GM12801 (cell line): ENCODE data around the gene STUB1.

Experiments
- TF ChIP-seq, protein P1 (sequence below): IDR thresholded peaks from one replicate; pipeline ENCODE4 v1.5.1; 2011; ENCODE audit warnings: control low read depth; ENCODE audit not compliant: insufficient read length; ENCODE audit errors: extremely low read depth

STUB1 gene

GRCh38 chr16:674968-675883 lies 5.0 kb upstream of the STUB1 start, which contains the start of gene RHBDL1:
RHBDL1 (plus strand) TSS chr16:675671; CDS start chr16:675791, 120 bp downstream.
- TF ChIP-seq, protein P1, sequence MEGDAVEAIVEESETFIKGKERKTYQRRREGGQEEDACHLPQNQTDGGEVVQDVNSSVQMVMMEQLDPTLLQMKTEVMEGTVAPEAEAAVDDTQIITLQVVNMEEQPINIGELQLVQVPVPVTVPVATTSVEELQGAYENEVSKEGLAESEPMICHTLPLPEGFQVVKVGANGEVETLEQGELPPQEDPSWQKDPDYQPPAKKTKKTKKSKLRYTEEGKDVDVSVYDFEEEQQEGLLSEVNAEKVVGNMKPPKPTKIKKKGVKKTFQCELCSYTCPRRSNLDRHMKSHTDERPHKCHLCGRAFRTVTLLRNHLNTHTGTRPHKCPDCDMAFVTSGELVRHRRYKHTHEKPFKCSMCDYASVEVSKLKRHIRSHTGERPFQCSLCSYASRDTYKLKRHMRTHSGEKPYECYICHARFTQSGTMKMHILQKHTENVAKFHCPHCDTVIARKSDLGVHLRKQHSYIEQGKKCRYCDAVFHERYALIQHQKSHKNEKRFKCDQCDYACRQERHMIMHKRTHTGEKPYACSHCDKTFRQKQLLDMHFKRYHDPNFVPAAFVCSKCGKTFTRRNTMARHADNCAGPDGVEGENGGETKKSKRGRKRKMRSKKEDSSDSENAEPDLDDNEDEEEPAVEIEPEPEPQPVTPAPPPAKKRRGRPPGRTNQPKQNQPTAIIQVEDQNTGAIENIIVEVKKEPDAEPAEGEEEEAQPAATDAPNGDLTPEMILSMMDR: no peak

GRCh38 chr16:675884-676564 lies 4.2 kb upstream of the STUB1 start:
- TF ChIP-seq, protein P1: no peak

DNA sequence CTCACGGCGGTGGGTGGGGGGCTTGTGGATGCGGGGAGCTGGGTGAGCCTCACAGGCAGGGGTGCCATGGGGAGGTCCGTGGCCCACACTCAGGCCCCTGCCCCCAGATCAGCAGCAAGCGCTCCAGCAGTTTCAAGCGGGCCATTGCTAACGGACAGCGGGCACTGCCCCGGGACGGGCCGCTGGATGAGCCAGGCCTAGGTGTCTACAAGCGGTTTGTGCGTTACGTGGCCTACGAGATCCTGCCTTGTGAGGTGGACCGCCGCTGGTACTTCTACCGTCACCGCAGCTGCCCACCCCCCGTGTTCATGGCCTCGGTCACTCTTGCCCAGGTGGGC lies 3.7 kb upstream of the STUB1 start:
- TF ChIP-seq, protein P1: no peak

DNA sequence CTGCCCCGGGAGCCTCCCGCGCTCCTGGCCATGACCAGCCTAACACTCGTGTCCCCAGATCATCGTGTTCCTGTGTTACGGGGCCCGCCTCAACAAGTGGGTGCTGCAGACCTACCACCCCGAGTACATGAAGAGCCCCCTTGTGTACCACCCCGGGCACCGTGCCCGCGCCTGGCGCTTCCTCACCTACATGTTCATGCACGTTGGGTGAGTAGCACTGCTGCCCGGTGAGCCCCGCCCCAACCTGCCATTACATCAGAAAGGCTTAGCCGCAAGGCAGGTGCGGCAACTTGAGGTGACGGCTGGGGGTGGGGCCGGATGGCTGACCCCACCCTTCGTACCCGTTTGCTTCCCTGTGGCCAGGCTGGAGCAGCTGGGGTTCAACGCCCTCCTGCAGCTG lies 3.3 kb upstream of the STUB1 start:
- TF ChIP-seq, protein P1: no peak

DNA sequence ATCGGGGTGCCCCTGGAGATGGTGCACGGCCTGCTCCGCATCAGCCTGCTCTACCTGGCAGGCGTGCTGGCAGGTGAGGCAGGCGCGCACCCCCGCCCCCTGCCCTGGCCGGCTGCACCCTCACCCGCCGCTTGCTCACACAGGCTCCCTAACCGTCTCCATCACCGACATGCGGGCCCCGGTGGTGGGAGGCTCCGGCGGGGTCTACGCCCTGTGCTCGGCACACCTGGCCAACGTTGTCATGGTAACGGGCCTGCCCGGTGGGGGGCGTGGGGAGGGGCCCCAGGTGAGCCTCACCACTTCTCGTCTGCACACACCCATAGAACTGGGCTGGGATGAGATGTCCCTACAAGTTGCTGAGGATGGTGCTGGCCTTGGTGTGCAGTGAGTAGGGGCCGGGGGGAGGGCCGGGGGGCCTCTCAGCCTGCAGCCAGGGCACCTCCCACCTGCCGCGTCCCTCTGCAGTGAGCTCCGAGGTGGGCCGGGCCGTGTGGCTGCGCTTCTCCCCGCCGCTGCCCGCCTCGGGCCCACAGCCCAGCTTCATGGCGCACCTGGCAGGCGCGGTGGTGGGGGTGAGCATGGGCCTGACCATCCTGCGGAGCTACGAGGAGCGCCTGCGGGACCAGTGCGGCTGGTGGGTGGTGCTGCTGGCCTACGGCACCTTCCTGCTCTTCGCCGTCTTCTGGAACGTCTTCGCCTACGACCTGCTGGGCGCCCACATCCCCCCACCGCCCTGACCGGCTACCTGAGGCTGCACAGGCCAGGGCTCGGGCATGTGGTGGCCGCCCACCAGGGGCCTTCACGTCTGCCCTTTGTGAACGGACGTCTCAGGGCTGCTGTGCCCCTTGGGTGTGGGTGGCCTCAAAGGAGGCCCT lies 2.7 kb upstream of the STUB1 start:
- TF ChIP-seq, protein P1: no peak

- TF ChIP-seq, protein P1: no peak
These were observed 1.9 kb upstream of the STUB1 start for GRCh38 chr16:678209-678857.
